Activated B cell treated with CpG ODN at 0.5 μM for 24 hours (primary cell): ENCODE data around the gene PHACTR1. TPM values are rescaled to one million over a fixed set of nuclear protein-coding genes. Genes with fewer than 3 reads are reported as not detected.

Experiments used
- ATAC-seq: fragments of 200-7000 bp; cut with Tn5 transposase; one replicate; pipeline ENCODE4 v1.10.0; 2021; ENCODE audit warnings: low read depth, mild to moderate bottlenecking, moderate library complexity
- CTCF ChIA-PET: fragments of 350-600 bp; sonication (Branson Sonifier 250); formaldehyde crosslinking; loops from one replicate; lab custom pipeline; 2021; ENCODE audit warnings: antibody characterized with exemption; lab: Charles Lee
- POLR2A ChIA-PET: fragments of 350-600 bp; sonication (Branson Sonifier 250); formaldehyde crosslinking; loops from one replicate; lab custom pipeline; 2021; ENCODE audit warnings: antibody characterized with exemption; lab: Charles Lee
- DNase-seq: peaks from one replicate; pipeline ENCODE4 v3.0.0; 2022
- H3K27ac Mint-ChIP-seq: one replicate; pipeline ENCODE4 v1.8.0; 2020; ENCODE audit warnings: mixed read lengths
- H3K27me3 Mint-ChIP-seq: one replicate; pipeline ENCODE4 v1.8.0; 2021; ENCODE audit warnings: mixed read lengths
- H3K36me3 Mint-ChIP-seq: one replicate; pipeline ENCODE4 v1.8.0; 2021; ENCODE audit warnings: low read depth, mixed read lengths
- H3K4me1 Mint-ChIP-seq: one replicate; pipeline ENCODE4 v1.8.0; 2021; ENCODE audit warnings: mixed read lengths
- H3K4me3 Mint-ChIP-seq: one replicate; pipeline ENCODE4 v1.8.0; 2020; ENCODE audit warnings: mild to moderate bottlenecking, mixed read lengths
- H3K9me3 Mint-ChIP-seq: one replicate; pipeline ENCODE4 v1.8.0; 2020; ENCODE audit warnings: mixed read lengths
- intact Hi-C: fragments of 100-400 bp; cut with micrococcal nuclease; formaldehyde crosslinking; loops from one replicate; pipeline ENCODE4 v1.15.1; 2024
- total RNA-seq: library from RNA; stranded (reverse); gene quantifications from 2 replicates; pipeline ENCODE4 v1.2.3, GENCODE V29; 2022
- TF ChIP-seq, protein P1 (sequence below): fragments of 200-600 bp; IDR thresholded peaks from one replicate; pipeline ENCODE4 v1.8.0; 2022; ENCODE audit warnings: antibody characterized with exemption, mild to moderate bottlenecking

The PHACTR1 gene
- total RNA-seq, 1 donor from 2014 or later, result 115 TPM

DNA sequence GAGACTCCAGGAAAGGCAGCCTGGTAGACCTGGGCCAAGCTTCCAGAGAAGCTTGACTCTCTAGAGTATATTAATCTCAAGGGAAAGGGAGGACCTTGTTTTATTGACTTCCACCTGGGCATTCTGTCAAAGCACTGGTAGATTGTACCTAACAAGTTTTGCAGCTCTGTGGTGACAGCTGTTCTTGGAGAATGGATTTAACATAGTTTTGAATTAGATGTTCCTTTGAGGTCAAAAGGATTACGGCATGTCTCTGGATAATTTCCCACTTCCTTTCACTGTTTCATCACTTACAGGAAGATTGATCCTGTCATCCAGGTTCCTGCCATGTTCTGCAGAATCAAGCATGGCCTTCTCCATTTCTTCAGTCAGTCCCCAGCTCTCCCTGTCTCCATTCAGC is 246.0 kb downstream of the PHACTR1 start:
- no peaks in the 10 kb centered on the region for H3K9me3 Mint-ChIP-seq
- TF ChIP-seq, protein P1, sequence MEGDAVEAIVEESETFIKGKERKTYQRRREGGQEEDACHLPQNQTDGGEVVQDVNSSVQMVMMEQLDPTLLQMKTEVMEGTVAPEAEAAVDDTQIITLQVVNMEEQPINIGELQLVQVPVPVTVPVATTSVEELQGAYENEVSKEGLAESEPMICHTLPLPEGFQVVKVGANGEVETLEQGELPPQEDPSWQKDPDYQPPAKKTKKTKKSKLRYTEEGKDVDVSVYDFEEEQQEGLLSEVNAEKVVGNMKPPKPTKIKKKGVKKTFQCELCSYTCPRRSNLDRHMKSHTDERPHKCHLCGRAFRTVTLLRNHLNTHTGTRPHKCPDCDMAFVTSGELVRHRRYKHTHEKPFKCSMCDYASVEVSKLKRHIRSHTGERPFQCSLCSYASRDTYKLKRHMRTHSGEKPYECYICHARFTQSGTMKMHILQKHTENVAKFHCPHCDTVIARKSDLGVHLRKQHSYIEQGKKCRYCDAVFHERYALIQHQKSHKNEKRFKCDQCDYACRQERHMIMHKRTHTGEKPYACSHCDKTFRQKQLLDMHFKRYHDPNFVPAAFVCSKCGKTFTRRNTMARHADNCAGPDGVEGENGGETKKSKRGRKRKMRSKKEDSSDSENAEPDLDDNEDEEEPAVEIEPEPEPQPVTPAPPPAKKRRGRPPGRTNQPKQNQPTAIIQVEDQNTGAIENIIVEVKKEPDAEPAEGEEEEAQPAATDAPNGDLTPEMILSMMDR, result no peak
- ATAC-seq (no peak), DNase-seq (no peak)
- intact Hi-C loops, result no loop called here
- H3K36me3 Mint-ChIP-seq, result no peaks in the 10 kb centered on the region
- H3K27ac Mint-ChIP-seq, result no peak overlapping the region
- peaks cover 32% of the 10 kb centered on the region for H3K27me3 Mint-ChIP-seq
- peaks cover 19% of the 10 kb centered on the region for H3K4me1 Mint-ChIP-seq
- ChIA-PET CTCF (no interaction called here), POLR2A (no interaction called here)
- no peak overlapping the region for H3K4me3 Mint-ChIP-seq

DNA sequence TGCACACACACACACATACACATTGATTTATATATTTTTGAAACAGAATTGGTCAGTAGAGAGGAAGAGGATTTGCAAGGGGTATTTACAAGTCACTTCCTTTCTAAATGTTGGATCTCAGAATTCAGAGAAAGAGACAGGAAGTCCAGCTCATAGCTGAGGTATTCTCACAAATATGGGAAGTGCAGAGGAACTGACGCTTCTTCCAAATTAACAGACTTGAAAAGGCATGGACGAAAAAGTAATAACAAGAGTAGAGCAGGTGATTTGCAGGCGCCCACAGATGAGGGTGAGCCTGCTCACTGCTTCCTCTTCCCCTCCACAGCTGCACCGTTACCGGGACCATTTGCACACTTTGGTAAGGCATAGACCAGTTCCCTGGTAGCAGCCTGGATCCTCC is 246.4 kb downstream of the PHACTR1 start:
- Mint-ChIP-seq H3K27me3 (peaks cover 33% of the 10 kb centered on the region), H3K4me3 (no peak overlapping the region), H3K9me3 (no peaks in the 10 kb centered on the region), H3K4me1 (peaks cover 15% of the 10 kb centered on the region), H3K27ac (no peak overlapping the region), H3K36me3 (no peaks in the 10 kb centered on the region)
- TF ChIP-seq, protein P1, result no peak
- ChIA-PET POLR2A (no interaction called here), CTCF (no interaction called here)
- intact Hi-C loops, result no loop called here
- DNase-seq (no peak), ATAC-seq (no peak)

DNA sequence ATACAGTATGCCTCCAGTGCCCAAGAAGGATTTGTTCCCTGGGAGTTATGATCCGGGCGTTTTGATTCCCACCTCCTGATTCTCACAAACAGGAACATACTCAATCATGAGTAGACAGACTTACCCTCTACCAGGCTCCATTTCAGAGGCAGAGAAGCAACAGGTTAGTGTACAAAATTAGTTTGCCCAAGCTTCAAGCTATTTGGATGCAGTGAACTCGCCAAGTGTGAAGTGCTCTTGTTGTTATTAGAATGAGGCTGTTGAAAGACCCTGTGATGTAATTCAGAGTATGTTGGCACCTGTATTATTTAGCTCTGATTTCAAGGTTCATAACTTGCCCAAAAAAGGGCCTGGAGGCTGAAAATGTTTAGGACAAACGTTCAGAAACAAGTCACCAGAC is 247.0 kb downstream of the PHACTR1 start:
- Mint-ChIP-seq H3K27ac (no peak overlapping the region), H3K27me3 (peaks cover 34% of the 10 kb centered on the region), H3K36me3 (no peaks in the 10 kb centered on the region), H3K4me3 (no peak overlapping the region), H3K4me1 (peaks cover 10% of the 10 kb centered on the region), H3K9me3 (no peaks in the 10 kb centered on the region)
- no peak for DNase-seq
- ChIA-PET POLR2A (no interaction called here), CTCF (no interaction called here)
- intact Hi-C loops, result no loop called here
- TF ChIP-seq, protein P1, result no peak
- no peak for ATAC-seq

DNA sequence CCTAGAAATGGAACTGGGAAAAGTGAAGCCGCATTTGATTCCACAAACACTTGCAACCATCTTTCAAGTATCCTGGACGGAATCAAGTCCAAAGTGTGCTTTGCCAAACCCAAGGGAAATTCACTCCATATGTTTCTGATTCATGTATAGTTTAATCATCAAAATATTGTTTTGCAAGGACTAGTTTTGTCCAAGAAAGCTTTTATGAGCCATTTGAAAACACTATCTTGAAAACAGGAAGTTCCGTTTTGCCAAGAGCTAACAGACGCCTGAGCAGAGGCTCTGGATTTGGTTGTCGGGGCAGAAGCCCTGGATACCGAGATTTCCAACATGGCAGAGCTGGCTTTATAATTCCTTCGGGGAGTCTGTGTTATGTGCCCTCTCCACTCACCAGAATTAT is 251.1 kb downstream of the PHACTR1 start:
- ChIA-PET CTCF (no interaction called here), POLR2A (no interaction called here)
- Mint-ChIP-seq H3K4me3 (no peak overlapping the region), H3K27ac (no peak overlapping the region), H3K36me3 (no peaks in the 10 kb centered on the region), H3K9me3 (no peaks in the 10 kb centered on the region), H3K27me3 (peaks cover 30% of the 10 kb centered on the region), H3K4me1 (peaks cover 10% of the 10 kb centered on the region)
- DNase-seq (no peak), ATAC-seq (no peak)
- TF ChIP-seq, protein P1, result no peak
- intact Hi-C loops, result no loop called here

DNA sequence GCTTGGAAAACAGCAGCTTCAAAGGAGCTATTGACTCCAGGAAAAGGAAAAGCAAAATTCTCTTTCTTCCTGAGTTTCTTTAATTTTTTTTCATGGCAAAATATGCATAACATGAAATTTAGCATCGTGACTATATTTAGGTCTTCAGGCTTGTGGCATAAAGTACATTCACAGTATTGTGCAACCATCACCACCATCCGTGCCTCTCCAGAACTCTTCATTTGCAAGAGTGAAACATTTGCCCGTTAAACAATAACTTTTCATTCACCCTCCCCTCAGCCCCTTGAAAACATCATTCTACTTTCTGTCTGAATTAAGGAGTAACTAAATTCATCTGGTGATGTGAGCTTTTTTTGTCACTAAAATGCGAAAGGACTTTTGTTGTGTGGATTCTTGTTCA is 251.7 kb downstream of the PHACTR1 start:
- TF ChIP-seq, protein P1, result no peak
- Mint-ChIP-seq H3K27ac (no peak overlapping the region), H3K9me3 (no peaks in the 10 kb centered on the region), H3K36me3 (no peaks in the 10 kb centered on the region), H3K4me3 (no peak overlapping the region), H3K27me3 (peaks cover 30% of the 10 kb centered on the region), H3K4me1 (peaks cover 4% of the 10 kb centered on the region)
- ChIA-PET POLR2A (no interaction called here), CTCF (no interaction called here)
- no peak for DNase-seq
- ATAC-seq, result no peak
- intact Hi-C loops, result no loop called here
